K562 (cell line): ENCODE results near the gene DIP2B. TPM values are rescaled to one million over a fixed set of nuclear protein-coding genes. Genes with fewer than 3 reads are reported as not detected.

ENCODE experiments used
- ATAC-seq: fragments of 200-7000 bp; cut with Tn5 transposase; 3 replicates; pipeline ENCODE4 v1.9.1; 2020; ENCODE audit warnings: moderate library complexity
- BruUV-seq: library from RNA; stranded (reverse); fragments of 400-500 nt; replicated peaks from 2 replicates; lab custom pipeline; 2021; lab: Mats Ljungman, UMichigan
- CTCF ChIA-PET: fragments of 300-600 bp; formaldehyde crosslinking; extraction: SDS; loops from one replicate; lab custom pipeline; 2021; ENCODE audit warnings: low intra/inter-chr PET ratio; lab: Yijun Ruan, JAX
- POLR2A ChIA-PET: fragments of 300-600, 350-650 bp; sonication (Branson Sonifier 250); formaldehyde crosslinking; extraction: SDS; loops from one replicate; lab custom pipeline; 2021; ENCODE audit warnings: antibody characterized with exemption, inconsistent platforms; lab: Yijun Ruan, JAX
- DNase-seq, 4 experiments: peaks; one replicate each; pipeline versions ENCODE4 v3.0.0 to v3.0.0-alpha.2; 2011 to 2018; ENCODE audit warnings: low spot score in 3 of 4, mixed read lengths in 3 of 4; ENCODE audit errors: extremely low read depth in 1 of 4
- FAIRE-seq: peaks from 2 replicates; lab custom pipeline; 2011; peaks lifted over from hg19 to GRCh38; lab: Jason Lieb, UNC
- H2AFZ ChIP-seq: 2 replicates; pipeline ENCODE4 v1.6.0; 2011; ENCODE audit warnings: low read depth, low read length, control low read depth, inconsistent platforms
- H3K27ac ChIP-seq: fragments of 200-600 bp; 3 replicates; pipeline ENCODE4 v1.8.0; 2011; ENCODE audit warnings: low read depth, mild to moderate bottlenecking, control low read depth, inconsistent platforms, low read length, moderate library complexity, mixed read lengths; ENCODE audit errors: extremely low read depth
- H3K27me3 ChIP-seq, 2 experiments: fragments of 300-600 bp in 1 of 2; 2 replicates in 1 of 2; 3 replicates in 1 of 2; pipeline versions ENCODE4 v1.6.0 to v1.8.0; 2011; ENCODE audit warnings: inconsistent platforms in 2 of 2, low read length in 2 of 2, mild to moderate bottlenecking in 1 of 2, mixed read lengths in 1 of 2, moderate library complexity in 1 of 2; ENCODE audit not compliant: control insufficient read depth in 2 of 2, insufficient read depth in 2 of 2
- H3K36me3 ChIP-seq: fragments of 300-600 bp; 3 replicates; pipeline ENCODE4 v1.8.0; 2011; ENCODE audit warnings: mild to moderate bottlenecking, low read length, inconsistent platforms; ENCODE audit not compliant: control insufficient read depth, insufficient read depth
- H3K4me1 ChIP-seq, 2 experiments: fragments of 200-600 bp in 1 of 2; replicated peaks in 1 of 2; 2 replicates in 1 of 2; 3 replicates in 1 of 2; pipeline versions ENCODE4 v1.5.1 to v1.8.0; 2011; ENCODE audit warnings: inconsistent platforms in 2 of 2, low read length in 2 of 2, mild to moderate bottlenecking in 1 of 2, mixed read lengths in 1 of 2, moderate library complexity in 1 of 2; ENCODE audit not compliant: control insufficient read depth in 2 of 2, insufficient read depth in 2 of 2
- H3K4me2 ChIP-seq: 2 replicates; pipeline ENCODE4 v1.6.1; 2011; ENCODE audit warnings: low read length, control low read depth, inconsistent platforms, mixed read lengths; ENCODE audit not compliant: insufficient read depth
- H3K4me3 ChIP-seq: fragments of 200-600 bp; sonication (generic), shearing (Covaris generic); 2 replicates; pipeline ENCODE4 v1.5.1; 2016; ENCODE audit warnings: control low read depth, inconsistent platforms
- H3K79me2 ChIP-seq: fragments of 200-600 bp; 3 replicates; pipeline ENCODE4 v1.8.0; 2011; ENCODE audit warnings: low read length, inconsistent platforms; ENCODE audit not compliant: control insufficient read depth, insufficient read depth
- H3K9ac ChIP-seq, 2 experiments: 2 replicates each; pipeline versions ENCODE4 v1.6.0 to v1.6.1; 2011; ENCODE audit warnings: low read depth in 2 of 2, low read length in 2 of 2, control low read depth in 1 of 2, inconsistent platforms in 1 of 2, mild to moderate bottlenecking in 1 of 2, mixed read lengths in 1 of 2; ENCODE audit not compliant: insufficient read depth in 1 of 2
- H3K9me1 ChIP-seq: one replicate; pipeline ENCODE4 v1.6.0; 2011; ENCODE audit warnings: inconsistent platforms, mild to moderate bottlenecking, low read length, moderate library complexity; ENCODE audit not compliant: control insufficient read depth, insufficient read depth
- H3K9me3 ChIP-seq: replicated peaks from 2 replicates; pipeline ENCODE4 v1.5.1; 2011; ENCODE audit warnings: low read depth, low read length, inconsistent platforms; ENCODE audit not compliant: control insufficient read depth, insufficient read depth
- H4K20me1 ChIP-seq: replicated peaks from 2 replicates; pipeline ENCODE4 v1.6.1; 2011; ENCODE audit warnings: low read length, inconsistent platforms, mixed read lengths; ENCODE audit not compliant: control insufficient read depth, insufficient read depth
- CEBPB ChIP-seq: fragments of 450-650 bp; IDR thresholded peaks from 2 replicates; pipeline ENCODE4 v1.6.1; 2016; ENCODE audit warnings: missing genetic modification characterization, missing compliant biosample characterization
- ZNF507 ChIP-seq: conservative IDR thresholded peaks from 2 replicates; pipeline ENCODE4 v1.6.1; 2017; ENCODE audit warnings: missing genetic modification characterization, missing compliant biosample characterization
- WGBS: fragments of 100-300 bp; shearing (Covaris generic); methylation state at CpG from one replicate; pipeline ENCODE4 v1.1.6; 2016; ENCODE audit warnings: low coverage, mixed read lengths; ENCODE audit not compliant: insufficient coverage; ENCODE audit errors: missing lambda C conversion rate; 5-methylcytosine and 5-hydroxymethylcytosine counted together
- in situ Hi-C: fragments of 300-500 bp; cut with MboI; formaldehyde crosslinking; loops from 4 replicates; pipeline ENCODE4 v1.15.0; 2018; ENCODE audit warnings: inconsistent platforms, mixed read lengths
- intact Hi-C: fragments of 100-400 bp; cut with micrococcal nuclease; formaldehyde crosslinking; loops from 2 replicates; pipeline ENCODE4 v1.14.2; 2022
- polyA plus RNA-seq, 8 experiments: library from polyadenylated mRNA; depleted of rRNA in 4 of 8; stranded (reverse) in 5 of 8; unstranded in 3 of 8; fragments of >200 nt; fragmentation: Nextera tagmentation in 2 of 8; fragmentation: Illumina TruSeq in 1 of 8; extraction: Ambion mirVana in 2 of 8; extraction: Trizol in 1 of 8; gene quantifications; 2 replicates each; pipeline versions ENCODE4 v1.2.1 to v1.2.3, GENCODE V29; 2011 to 2014; ENCODE audit warnings: inconsistent platforms in 1 of 8, missing spikeins in 1 of 8
- small RNA-seq: library from RNA; depleted of rRNA; stranded (forward); fragments of <200 nt; gene quantifications from one replicate; pipeline ENCODE3, GENCODE V24; 2014
- total RNA-seq, 7 experiments: library from RNA; depleted of rRNA in 6 of 7; stranded (reverse); fragments of >200 nt in 6 of 7; fragmentation: Illumina TruSeq in 2 of 7; extraction: Trizol in 2 of 7; gene quantifications; 2 replicates each; pipeline versions ENCODE4 v1.2.1 to v1.2.3, GENCODE V29; 2011 to 2021; ENCODE audit warnings: low replicate concordance in 1 of 7

DIP2B gene
- total and polyA plus RNA-seq, 9 of the 15 experiments (the other 6 are each of a cell fraction or from before 2014, with no cell fraction given): 4.6 to 26.1 (median 18.8) TPM

- H3K27ac ChIP-seq: no peak overlapping the region
- H3K79me2 ChIP-seq: peaks cover 30% of the 10 kb centered on the region
These were observed 285.3 kb downstream of the DIP2B start for GRCh38 chr12:50790081-50790480.

More at GRCh38 chr12:50790081-50790480, 285.3 kb downstream of the DIP2B start:
- Histone ChIP-seq H3K9me3 (no peaks in the 10 kb centered on the region), H3K4me3 (no peak overlapping the region), H3K9ac (no peak overlapping the region), H3K27me3 (no peaks in the 10 kb centered on the region), H3K36me3 (peaks cover 7% of the 10 kb centered on the region; the same call in 1 of the 3 replicates), H4K20me1 (no peaks in the 10 kb centered on the region), H3K4me2 (no peak overlapping the region), H3K9me1 (no peaks in the 10 kb centered on the region), H3K4me1 (peaks cover 0 to 4% of the 10 kb centered on the region in 2 experiments; a peak in 1 of 5 replicates), H2AFZ (no peak overlapping the region)
- no TSS peak for BruUV-seq
- 77% methylated on average over 5 of the region's 5 CpGs for WGBS
- in situ Hi-C loops: no loop called here
- DNase-seq (no peak), ATAC-seq (no peak)
- CTCF ChIA-PET: no interaction called here
- intact Hi-C loops: no loop called here
- POLR2A ChIA-PET: interaction anchor here (0.6 to 1.1 kb wide), 4 partner anchors 13 to 449 kb away, joined by 3 to 5 read pairs (median 3); no protein-coding TSS in a partner anchor
- TF ChIP-seq CEBPB (tag) (peak; percentile 61), ZNF507 (no peak)
- TF ChIP-seq, all 486 proteins: peak for 1
- no peak for FAIRE-seq

Small RNAs within 50 kb of the gene (small RNA-seq; reads per million reads assigned to genes)
- gene RF00019 (not detected), gene RNU6-238P (not detected), gene RNU6-769P (not detected)

Other genes with a start within 250 kb of the DIP2B start
- gene LIMA1, start 221.5 kb upstream of the DIP2B start, total RNA-seq (2014; rRNA removed): 24.7 and 28.3 TPM in 2 replicates
- 31.5 and 41.1 TPM in 2 replicates for gene LIMA1, start 221.5 kb upstream of the DIP2B start, total RNA-seq (2014; rRNA removed; fragmentation: Illumina TruSeq; extraction: Trizol)
- gene LIMA1, start 221.5 kb upstream of the DIP2B start, total RNA-seq (2015; rRNA removed; fragmentation: Illumina TruSeq; extraction: Trizol): 22.5 and 24.4 TPM in 2 replicates
- 22.7 and 24.2 TPM in 2 replicates for gene LIMA1, start 221.5 kb upstream of the DIP2B start, total RNA-seq (2021)
- gene LIMA1, start 221.5 kb upstream of the DIP2B start, polyA plus RNA-seq (2011; rRNA removed): 24.0 and 37.8 TPM in 2 replicates
- gene LIMA1, start 221.5 kb upstream of the DIP2B start, polyA plus RNA-seq (2014; fragmentation: Illumina TruSeq; extraction: Trizol): 34.0 and 37.0 TPM in 2 replicates
- 10 to 100 TPM; 20.2 to 23.7 TPM for gene LIMA1, start 221.5 kb upstream of the DIP2B start, polyA plus RNA-seq (2014; fragmentation: Nextera tagmentation; extraction: Ambion mirVana)
- 24.8 and 27.3 TPM in 2 replicates for gene LIMA1, start 221.5 kb upstream of the DIP2B start, polyA plus RNA-seq (2014; rRNA removed)
- gene FAM186A, start 108.4 kb upstream of the DIP2B start, total RNA-seq (2014; rRNA removed): not detected in 2 replicates
- gene FAM186A, start 108.4 kb upstream of the DIP2B start, total RNA-seq (2014; rRNA removed; fragmentation: Illumina TruSeq; extraction: Trizol): not detected in 2 replicates
- gene FAM186A, start 108.4 kb upstream of the DIP2B start, total RNA-seq (2015; rRNA removed; fragmentation: Illumina TruSeq; extraction: Trizol): under 0.01 TPM in 1 of 2 replicates, not detected in the other
- gene FAM186A, start 108.4 kb upstream of the DIP2B start, total RNA-seq (2021): not detected in 2 replicates
- gene FAM186A, start 108.4 kb upstream of the DIP2B start, polyA plus RNA-seq (2011; rRNA removed): not detected in 2 replicates
- not detected in 2 replicates for gene FAM186A, start 108.4 kb upstream of the DIP2B start, polyA plus RNA-seq (2014; fragmentation: Illumina TruSeq; extraction: Trizol)
- gene FAM186A, start 108.4 kb upstream of the DIP2B start, polyA plus RNA-seq (2014; fragmentation: Nextera tagmentation; extraction: Ambion mirVana): under 1 TPM; 0.04 to 0.07 TPM
- gene FAM186A, start 108.4 kb upstream of the DIP2B start, polyA plus RNA-seq (2014; rRNA removed): not detected in 2 replicates
- 31.6 and 39.7 TPM in 2 replicates for gene LARP4, start 104.1 kb upstream of the DIP2B start, total RNA-seq (2014; rRNA removed)
- gene LARP4, start 104.1 kb upstream of the DIP2B start, total RNA-seq (2014; rRNA removed; fragmentation: Illumina TruSeq; extraction: Trizol): 69.5 and 81.8 TPM in 2 replicates
- gene LARP4, start 104.1 kb upstream of the DIP2B start, total RNA-seq (2015; rRNA removed; fragmentation: Illumina TruSeq; extraction: Trizol): 50.4 and 55.9 TPM in 2 replicates
- gene LARP4, start 104.1 kb upstream of the DIP2B start, total RNA-seq (2021): 80.2 and 84.5 TPM in 2 replicates
- 39.6 and 52.4 TPM in 2 replicates for gene LARP4, start 104.1 kb upstream of the DIP2B start, polyA plus RNA-seq (2011; rRNA removed)
- 56.3 and 73.0 TPM in 2 replicates for gene LARP4, start 104.1 kb upstream of the DIP2B start, polyA plus RNA-seq (2014; fragmentation: Illumina TruSeq; extraction: Trizol)
- gene LARP4, start 104.1 kb upstream of the DIP2B start, polyA plus RNA-seq (2014; fragmentation: Nextera tagmentation; extraction: Ambion mirVana): 10 to 100 TPM; 38.6 to 43.9 TPM
- gene LARP4, start 104.1 kb upstream of the DIP2B start, polyA plus RNA-seq (2014; rRNA removed): 37.6 and 43.6 TPM in 2 replicates